A673 (cell line): Measurements from ENCODE around the gene SCEL. TPM values are rescaled to one million over a fixed set of nuclear protein-coding genes. Genes with fewer than 3 reads are reported as not detected.

ENCODE experiments used
- BruUV-seq: library from RNA; stranded (reverse); fragments of 400-500 nt; replicated peaks from 2 replicates; lab custom pipeline; 2021; lab: Mats Ljungman, UMichigan
- CTCF ChIA-PET: fragments of 300-600 bp; sonication (Branson Sonifier 250); formaldehyde crosslinking; loops from one replicate; lab custom pipeline; 2022; ENCODE audit warnings: antibody characterized with exemption; lab: Charles Lee
- POLR2A ChIA-PET: fragments of 300-600 bp; sonication (Branson Sonifier 250); formaldehyde crosslinking; loops from one replicate; lab custom pipeline; 2022; ENCODE audit warnings: antibody characterized with exemption; ENCODE audit not compliant: low non-redundant PET; lab: Charles Lee
- DNase-seq: peaks from one replicate; pipeline ENCODE4 v3.0.0-alpha.2; 2015; ENCODE audit warnings: low spot score
- H3K27ac ChIP-seq: fragments of 200-600 bp; sonication (generic); 2 replicates; pipeline ENCODE4 v1.5.1; 2016; ENCODE audit warnings: mixed run types, low read depth, mild to moderate bottlenecking, mixed read lengths, antibody characterized with exemption, low read length; ENCODE audit not compliant: poor library complexity, severe bottlenecking
- H3K27me3 ChIP-seq: fragments of 200-600 bp; sonication (generic); replicated peaks from 2 replicates; pipeline ENCODE4 v1.6.1; 2017; ENCODE audit warnings: mixed run types, low read depth, mild to moderate bottlenecking, mixed read lengths, antibody characterized with exemption, low read length; ENCODE audit not compliant: insufficient read depth, poor library complexity
- H3K36me3 ChIP-seq: fragments of 200-600 bp; sonication (generic); 2 replicates; pipeline ENCODE4 v1.6.1; 2016; ENCODE audit warnings: mixed run types, mild to moderate bottlenecking, mixed read lengths, antibody characterized with exemption, low read length; ENCODE audit not compliant: insufficient read depth, poor library complexity, severe bottlenecking
- H3K4me1 ChIP-seq: fragments of 200-600 bp; sonication (generic); 2 replicates; pipeline ENCODE4 v1.6.1; 2017; ENCODE audit warnings: mixed run types, mild to moderate bottlenecking, mixed read lengths, antibody characterized with exemption, low read length; ENCODE audit not compliant: insufficient read depth, poor library complexity, severe bottlenecking
- H3K4me3 ChIP-seq: fragments of 200-600 bp; sonication (generic); 2 replicates; pipeline ENCODE4 v1.5.1; 2016; ENCODE audit warnings: low read depth, mixed run types, mild to moderate bottlenecking, mixed read lengths, low read length; ENCODE audit not compliant: poor library complexity, severe bottlenecking
- H3K9me3 ChIP-seq: fragments of 200-600 bp; sonication (generic); 2 replicates; pipeline ENCODE4 v1.6.1; 2016; ENCODE audit warnings: mixed run types, low read depth, mild to moderate bottlenecking, mixed read lengths, antibody characterized with exemption, low read length; ENCODE audit not compliant: poor library complexity, severe bottlenecking
- EZH2 ChIP-seq: fragments of 200-600 bp; sonication (generic); IDR thresholded peaks from 2 replicates; pipeline ENCODE4 v1.6.1; 2017; ENCODE audit warnings: borderline replicate concordance, low read depth, mild to moderate bottlenecking, mixed read lengths, antibody characterized with exemption, low read length; ENCODE audit not compliant: poor library complexity, severe bottlenecking
- intact Hi-C: fragments of 100-400 bp; cut with micrococcal nuclease; formaldehyde crosslinking; loops from one replicate; pipeline ENCODE4 v1.10.0; 2022; ENCODE audit not compliant: unreplicated experiment
- total RNA-seq: library from RNA; stranded (reverse); gene quantifications from 2 replicates; pipeline ENCODE4 v1.2.3, GENCODE V29; 2021
- TF ChIP-seq, protein P1 (sequence below): fragments of 300-800, 200-600 bp; sonication (generic); conservative IDR thresholded peaks from 2 replicates; pipeline ENCODE4 v1.5.1; 2017; ENCODE audit warnings: low read depth, mild to moderate bottlenecking, antibody characterized with exemption, low read length, moderate library complexity, mixed read lengths

The SCEL gene
- total RNA-seq, 1 experiment from 2014 or later = not detected

DNA sequence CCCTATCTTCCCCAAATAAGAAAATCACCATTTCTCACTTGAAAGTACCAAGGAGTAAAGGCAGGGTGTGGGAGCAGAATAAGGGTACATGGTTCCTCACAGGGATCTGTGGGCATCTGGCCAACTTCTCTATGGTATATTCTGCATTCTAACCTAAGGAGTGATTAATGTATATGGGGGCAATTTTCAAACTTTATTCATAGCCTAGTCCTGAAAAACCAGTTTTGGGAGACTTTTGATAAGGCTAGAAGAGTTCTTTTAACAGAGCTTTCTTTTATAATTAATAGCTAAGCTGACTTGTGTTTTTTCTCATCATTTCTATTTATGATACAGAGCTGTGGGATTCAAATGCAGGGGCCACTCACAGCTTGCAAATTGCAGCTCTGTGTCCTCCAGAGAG lies 852 bp downstream of the SCEL start:
- Histone ChIP-seq H3K27ac (no peak overlapping the region), H3K27me3 (no peaks in the 10 kb centered on the region), H3K36me3 (no peaks in the 10 kb centered on the region), H3K9me3 (no peaks in the 10 kb centered on the region), H3K4me3 (no peak overlapping the region), H3K4me1 (peaks cover 7% of the 10 kb centered on the region)
- no peak for DNase-seq
- ChIA-PET CTCF (no interaction called here), POLR2A (no interaction called here)
- no peak for TF ChIP-seq EZH2
- TF ChIP-seq, protein P1, sequence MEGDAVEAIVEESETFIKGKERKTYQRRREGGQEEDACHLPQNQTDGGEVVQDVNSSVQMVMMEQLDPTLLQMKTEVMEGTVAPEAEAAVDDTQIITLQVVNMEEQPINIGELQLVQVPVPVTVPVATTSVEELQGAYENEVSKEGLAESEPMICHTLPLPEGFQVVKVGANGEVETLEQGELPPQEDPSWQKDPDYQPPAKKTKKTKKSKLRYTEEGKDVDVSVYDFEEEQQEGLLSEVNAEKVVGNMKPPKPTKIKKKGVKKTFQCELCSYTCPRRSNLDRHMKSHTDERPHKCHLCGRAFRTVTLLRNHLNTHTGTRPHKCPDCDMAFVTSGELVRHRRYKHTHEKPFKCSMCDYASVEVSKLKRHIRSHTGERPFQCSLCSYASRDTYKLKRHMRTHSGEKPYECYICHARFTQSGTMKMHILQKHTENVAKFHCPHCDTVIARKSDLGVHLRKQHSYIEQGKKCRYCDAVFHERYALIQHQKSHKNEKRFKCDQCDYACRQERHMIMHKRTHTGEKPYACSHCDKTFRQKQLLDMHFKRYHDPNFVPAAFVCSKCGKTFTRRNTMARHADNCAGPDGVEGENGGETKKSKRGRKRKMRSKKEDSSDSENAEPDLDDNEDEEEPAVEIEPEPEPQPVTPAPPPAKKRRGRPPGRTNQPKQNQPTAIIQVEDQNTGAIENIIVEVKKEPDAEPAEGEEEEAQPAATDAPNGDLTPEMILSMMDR = no peak
- BruUV-seq = no TSS peak
- intact Hi-C loops = no loop called here

DNA sequence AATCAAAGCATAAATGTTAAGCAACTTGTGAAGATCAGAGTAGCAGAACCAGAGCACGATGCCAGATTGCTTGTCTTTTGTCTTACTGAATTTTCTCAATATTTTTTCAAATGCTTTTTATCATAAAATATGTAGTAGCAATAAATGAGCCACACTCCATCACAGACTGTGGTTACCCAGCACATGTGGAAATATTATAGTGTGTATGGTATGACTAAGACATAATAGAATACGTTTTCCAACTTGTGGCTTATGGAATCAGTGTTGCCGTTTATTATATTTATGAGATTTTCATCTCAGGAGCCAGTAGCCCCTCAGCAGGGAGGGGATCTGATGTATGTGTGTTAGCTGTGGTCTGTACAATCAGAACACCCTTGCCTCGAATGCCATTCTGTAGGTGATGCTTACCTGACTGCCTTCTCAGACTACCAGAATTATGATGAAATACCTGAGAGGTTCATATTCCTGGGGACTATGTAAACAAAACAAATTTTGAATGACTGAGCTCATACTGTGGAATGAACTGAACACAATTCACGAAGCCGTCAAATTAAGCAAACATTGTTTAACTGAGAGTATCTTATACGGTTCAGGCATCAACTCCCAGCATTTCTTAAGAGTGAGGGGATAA lies 1.9 kb downstream of the SCEL start:
- intact Hi-C loops = no loop called here
- Histone ChIP-seq H3K27me3 (no peaks in the 10 kb centered on the region), H3K4me1 (peaks cover 7% of the 10 kb centered on the region), H3K27ac (no peak overlapping the region), H3K36me3 (no peaks in the 10 kb centered on the region), H3K4me3 (no peak overlapping the region), H3K9me3 (no peaks in the 10 kb centered on the region)
- no peak for DNase-seq
- ChIA-PET CTCF (interaction anchor here (0.6 to 1.5 kb wide), 2 partner anchors 44 to 156 kb away, joined by 3 to 5 read pairs; no protein-coding TSS in a partner anchor), POLR2A (no interaction called here)
- TF ChIP-seq, protein P1 = no peak
- TF ChIP-seq EZH2 = no peak
- no TSS peak for BruUV-seq

DNA sequence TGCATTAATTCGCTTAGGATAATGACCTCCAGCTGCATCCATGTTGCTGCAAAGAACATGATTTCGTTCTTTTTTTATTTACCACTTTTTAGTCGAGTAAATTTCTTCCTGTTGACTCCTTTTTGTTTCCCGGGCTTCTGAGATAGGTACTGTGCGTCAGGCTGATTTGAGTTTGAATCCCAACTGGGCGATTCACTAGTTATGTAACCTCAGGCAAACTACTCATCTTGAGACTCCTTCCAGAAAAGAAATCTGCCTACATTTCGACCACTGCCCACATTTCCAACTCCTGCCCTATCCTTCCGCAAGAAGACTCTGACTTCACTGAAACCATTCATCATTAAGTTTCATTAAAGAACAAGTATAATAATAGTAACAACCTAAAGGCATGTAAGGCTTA lies 8.2 kb downstream of the SCEL start:
- no peak for DNase-seq
- BruUV-seq = no TSS peak
- TF ChIP-seq EZH2 = no peak
- TF ChIP-seq, protein P1 = no peak
- CTCF ChIA-PET = no interaction called here
- H3K4me1 ChIP-seq = peaks cover 18% of the 10 kb centered on the region
- H3K9me3 ChIP-seq = no peaks in the 10 kb centered on the region
- POLR2A ChIA-PET = no interaction called here
- no peaks in the 10 kb centered on the region for H3K27me3 ChIP-seq
- intact Hi-C loops = no loop called here
- no peak overlapping the region for H3K27ac ChIP-seq
- H3K36me3 ChIP-seq = no peaks in the 10 kb centered on the region
- H3K4me3 ChIP-seq = no peak overlapping the region
